ENCODE results near the gene ANXA9.
A peak's percentile ranks its signal among the peaks of the same experiment; 100 is the strongest.

ANXA9 gene

GRCh38 chr1:150974580-150975478, 7.3 kb upstream of the ANXA9 start, which contains the start of gene CERS2:
Gene CERS2, minus strand, starts transcription at chr1:150974835. Its CDS starts 5,745 bp downstream, at chr1:150969090.
- DNase-seq, result peak; percentile 73

- DNase-seq, result no peak
These were observed 5.7 kb upstream of the ANXA9 start for GRCh38 chr1:150976401-150976821.

- peak; percentile 4 for DNase-seq
These were observed 5.0 kb upstream of the ANXA9 start for GRCh38 chr1:150976879-150977694.

DNA sequence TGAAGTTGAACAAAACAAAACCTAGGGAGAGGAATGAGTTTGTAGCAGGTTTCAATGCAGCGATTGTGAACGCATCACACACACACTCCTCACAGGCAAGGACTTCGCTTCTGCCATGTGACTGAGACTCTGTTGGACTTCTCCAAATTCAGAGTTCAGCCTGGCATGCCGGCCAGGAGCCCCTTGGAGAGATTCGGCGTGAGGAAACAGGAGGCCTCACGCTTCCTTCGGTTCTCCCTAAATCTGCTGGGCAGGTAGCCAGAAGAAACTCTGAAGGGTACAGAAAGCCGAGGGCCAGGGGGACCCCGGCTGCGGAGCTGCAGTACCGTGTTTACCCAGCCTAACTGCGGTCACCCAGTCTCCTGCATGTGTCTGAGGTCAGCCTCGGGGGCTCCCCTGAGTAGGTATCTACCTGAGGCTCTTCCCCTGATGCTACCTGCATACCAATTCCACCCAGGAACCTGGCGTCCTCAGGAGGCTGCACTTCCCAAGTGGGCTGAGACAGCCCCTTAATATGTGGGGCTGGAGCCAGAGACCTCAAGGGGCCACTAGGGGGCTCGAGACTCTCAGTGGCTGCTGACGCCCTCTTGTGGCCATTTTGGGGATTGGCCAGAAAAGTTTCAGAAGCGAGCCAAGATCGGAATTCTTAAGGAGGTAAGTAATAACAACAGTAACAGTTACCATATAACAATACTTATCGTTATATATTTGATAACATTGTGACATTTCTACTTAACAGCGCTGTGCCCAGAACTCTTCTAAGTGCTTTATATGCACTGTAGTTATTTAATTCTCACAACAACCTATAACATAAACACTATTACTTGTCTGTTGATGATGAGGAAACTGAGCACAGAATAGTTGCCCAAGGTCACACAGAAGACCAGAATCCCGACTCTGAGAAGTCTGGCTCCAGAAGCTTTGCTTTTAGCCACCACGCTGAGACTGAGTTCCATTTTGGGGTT, 2.7 kb upstream of the ANXA9 start:
- DNase-seq, result peak; percentile 49

DNA sequence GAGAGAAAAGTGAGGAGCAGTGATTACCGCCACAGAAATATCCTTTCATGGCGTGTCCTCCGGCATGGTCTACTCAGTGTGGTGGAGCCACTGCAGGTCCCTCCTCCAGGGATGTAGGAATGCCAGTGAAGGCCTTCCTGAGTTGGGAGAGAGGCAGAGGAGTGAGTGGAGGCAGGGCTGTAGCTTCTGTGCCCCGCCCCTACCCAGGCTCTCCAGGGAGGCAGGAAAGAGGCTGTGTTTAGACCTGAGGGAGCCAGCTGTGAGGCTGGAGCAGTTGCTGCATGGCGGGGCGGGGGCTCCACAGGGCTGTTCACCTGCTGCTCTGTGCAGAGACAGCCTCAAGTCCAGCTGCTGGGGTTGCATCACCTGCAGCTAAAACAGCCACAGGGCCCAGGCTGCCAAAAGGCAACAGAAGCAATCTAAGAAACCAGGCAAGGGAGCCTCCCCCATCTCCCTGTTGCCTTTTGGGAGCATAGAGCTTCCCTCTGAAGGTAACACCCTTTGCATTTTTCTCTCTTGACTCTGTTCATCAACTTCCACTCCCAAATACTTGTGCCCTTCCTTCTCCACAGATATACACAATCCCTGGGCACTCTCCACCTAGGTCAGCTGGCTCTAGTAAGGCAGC, 801 bp upstream of the ANXA9 start:
- peak; percentile 4 for DNase-seq

GRCh38 chr1:150985179-150985825, 3.2 kb downstream of the ANXA9 start:
- DNase-seq, result no peak

- DNase-seq, result no peak
These were observed 5.8 kb downstream of the ANXA9 start for GRCh38 chr1:150987924-150988323.

- DNase-seq, result no peak
These were observed 10.5 kb downstream of the ANXA9 start for GRCh38 chr1:150992626-150993025.

GRCh38 chr1:150994248-150994647, 12.2 kb downstream of the ANXA9 start:
- DNase-seq, result no peak

- DNase-seq, result no peak
These were observed 13.4 kb downstream of the ANXA9 start for GRCh38 chr1:150995460-150995859.

- no peak for DNase-seq
These were observed 13.8 kb downstream of the ANXA9 start for GRCh38 chr1:150995896-150996295.

DNA sequence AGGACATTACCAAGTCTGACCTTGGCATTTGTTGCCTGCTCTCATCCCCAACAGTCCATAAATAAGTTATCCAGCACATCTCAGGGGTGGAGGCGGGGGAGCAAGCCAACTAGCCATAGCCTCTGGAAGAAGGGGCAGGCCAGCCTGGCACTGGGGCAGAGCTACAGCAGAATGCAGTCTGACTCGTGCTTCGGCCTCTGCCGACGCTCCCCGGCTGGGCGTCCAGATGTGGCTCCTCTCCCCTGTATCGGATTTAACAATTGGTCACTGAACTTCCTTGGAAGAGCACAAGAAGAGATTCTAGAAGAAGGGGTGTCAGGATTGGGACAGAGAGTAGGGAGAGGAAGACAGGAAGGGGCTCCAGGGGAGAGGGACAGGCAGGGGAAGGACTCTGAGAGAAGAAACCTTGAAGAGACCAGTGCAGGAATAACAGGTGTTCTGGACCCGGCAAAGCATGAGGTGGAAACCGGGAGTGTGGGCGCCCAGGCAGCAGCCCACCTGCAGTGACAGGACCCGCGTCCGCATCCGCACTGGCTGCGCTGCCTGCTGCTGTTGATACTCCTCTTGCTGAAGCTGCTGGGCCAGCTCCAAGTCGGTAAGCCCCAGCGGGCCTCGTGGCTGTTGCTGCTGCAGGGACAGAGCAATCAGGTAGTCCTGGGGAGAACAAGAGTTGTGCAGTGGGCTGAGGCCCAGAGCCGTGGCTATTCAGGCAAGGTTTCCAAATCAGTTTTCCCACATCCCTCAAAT, 15.2 kb downstream of the ANXA9 start:
- no peak for DNase-seq

- no peak for DNase-seq
These were observed 15.9 kb downstream of the ANXA9 start for GRCh38 chr1:150997949-150998348.

GRCh38 chr1:150999051-150999674, 17.1 kb downstream of the ANXA9 start:
- DNase-seq, result no peak

GRCh38 chr1:150999926-151000325, 17.8 kb downstream of the ANXA9 start:
- no peak for DNase-seq

DNA sequence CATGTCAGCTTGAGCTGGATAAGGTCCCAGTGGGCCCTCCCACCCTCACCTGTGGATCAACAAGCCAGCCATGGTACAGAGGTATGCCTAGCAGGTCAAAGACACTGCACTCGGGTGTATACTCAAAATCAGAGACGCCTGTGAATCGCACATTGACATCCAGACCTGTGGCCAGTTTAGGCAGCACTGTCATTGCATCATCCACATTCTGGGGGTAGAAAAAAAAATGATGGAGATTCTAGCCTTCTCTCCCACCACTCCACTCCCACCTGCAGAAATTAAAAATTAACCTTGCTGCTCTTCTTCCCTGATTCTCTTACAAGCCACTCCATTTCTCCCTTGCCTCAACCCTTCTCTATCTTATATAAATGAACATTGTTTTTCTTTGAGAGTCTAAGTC, 18.3 kb downstream of the ANXA9 start:
- DNase-seq, result no peak

DNA sequence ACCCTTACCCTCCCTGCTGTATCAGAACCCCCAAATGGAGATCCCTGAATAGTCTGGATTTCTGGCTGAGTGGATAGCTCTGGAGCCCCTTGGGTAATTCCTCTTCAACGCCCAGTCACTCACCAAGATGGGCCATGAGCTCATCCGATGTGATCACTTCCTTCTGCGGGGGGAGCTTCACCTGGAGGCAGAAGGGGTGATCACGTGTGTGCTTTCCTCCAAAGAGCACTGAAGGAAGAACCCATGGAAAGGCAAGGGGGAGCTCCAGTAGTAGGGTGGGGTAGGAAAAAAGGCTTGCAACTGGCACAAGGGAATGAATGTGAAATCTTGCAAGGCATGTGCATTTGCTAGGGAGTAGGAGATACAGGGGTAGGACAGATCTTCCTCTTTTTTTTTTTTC, 19.5 kb downstream of the ANXA9 start:
- DNase-seq, result no peak

GRCh38 chr1:151002051-151002450, 20.0 kb downstream of the ANXA9 start:
- DNase-seq, result no peak

DNA sequence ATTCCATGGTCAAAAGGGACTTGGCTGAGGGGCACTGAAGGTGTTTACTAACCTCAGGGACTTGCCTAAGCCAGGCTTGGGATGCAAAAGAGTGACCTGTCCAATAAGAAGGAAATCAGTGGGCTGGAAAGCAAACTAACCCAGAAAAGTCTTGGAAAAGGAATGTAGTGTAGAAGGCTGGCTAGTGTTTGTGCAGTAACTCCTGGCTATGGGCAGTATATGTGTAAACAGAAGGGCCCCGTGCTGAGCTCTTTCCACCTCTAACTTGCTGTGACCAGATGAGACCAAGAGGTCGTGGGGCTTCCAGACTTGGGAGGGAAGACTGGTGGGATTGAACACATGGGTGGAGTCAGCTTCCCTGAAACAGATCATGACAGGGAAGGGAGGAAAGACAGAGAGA, 20.5 kb downstream of the ANXA9 start:
- DNase-seq, result no peak

GRCh38 chr1:151003180-151003579, 21.1 kb downstream of the ANXA9 start:
- no peak for DNase-seq

Measured in NCI-H2029 (cell line).